HEK293 (cell line): Measurements from ENCODE around the gene ACIN1.

Source experiments
- KLF7 ChIP-seq: fragments of 450-650 bp; formaldehyde crosslinking; IDR thresholded peaks from 2 replicates; pipeline ENCODE4 v1.5.1; 2016; ENCODE audit warnings: missing biosample characterization, missing genetic modification characterization, borderline replicate concordance
- SP7 ChIP-seq: fragments of 450-650 bp; formaldehyde crosslinking; IDR thresholded peaks from 2 replicates; pipeline ENCODE4 v1.5.1; 2016; ENCODE audit warnings: missing biosample characterization, missing genetic modification characterization
- ZBTB20 ChIP-seq: fragments of 450-650 bp; formaldehyde crosslinking; IDR thresholded peaks from 2 replicates; pipeline ENCODE4 v1.5.1; 2016; ENCODE audit warnings: missing biosample characterization, missing genetic modification characterization
- ZIC2 ChIP-seq: fragments of 450-650 bp; formaldehyde crosslinking; IDR thresholded peaks from 2 replicates; pipeline ENCODE4 v1.5.1; 2016; ENCODE audit warnings: missing biosample characterization, missing genetic modification characterization
- ZNF138 ChIP-seq: fragments of 450-650 bp; formaldehyde crosslinking; IDR thresholded peaks from 2 replicates; pipeline ENCODE4 v1.5.1; 2016; ENCODE audit warnings: missing biosample characterization, missing genetic modification characterization, borderline replicate concordance
- ZNF2 ChIP-seq: fragments of 450-650 bp; formaldehyde crosslinking; IDR thresholded peaks from 2 replicates; pipeline ENCODE4 v1.5.1; 2016; ENCODE audit warnings: missing biosample characterization, missing genetic modification characterization
- ZNF223 ChIP-seq: fragments of 450-650 bp; formaldehyde crosslinking; IDR thresholded peaks from 2 replicates; pipeline ENCODE4 v1.5.1; 2016; ENCODE audit warnings: missing biosample characterization, missing genetic modification characterization
- ZNF529 ChIP-seq: fragments of 450-650 bp; formaldehyde crosslinking; IDR thresholded peaks from 2 replicates; pipeline ENCODE4 v1.5.1; 2017; ENCODE audit warnings: missing genetic modification characterization, missing biosample characterization; ENCODE audit not compliant: insufficient replicate concordance
- ZNF530 ChIP-seq: fragments of 450-650 bp; formaldehyde crosslinking; IDR thresholded peaks from 2 replicates; pipeline ENCODE4 v1.5.1; 2016; ENCODE audit warnings: low read depth, missing biosample characterization, missing genetic modification characterization
- ZNF623 ChIP-seq: fragments of 450-650 bp; formaldehyde crosslinking; IDR thresholded peaks from 2 replicates; pipeline ENCODE4 v1.5.1; 2016; ENCODE audit warnings: missing biosample characterization, missing genetic modification characterization
- ZNF639 ChIP-seq: fragments of 450-650 bp; formaldehyde crosslinking; IDR thresholded peaks from 2 replicates; pipeline ENCODE4 v1.5.1; 2016; ENCODE audit warnings: missing biosample characterization, missing genetic modification characterization
- ZNF664 ChIP-seq: fragments of 450-650 bp; formaldehyde crosslinking; IDR thresholded peaks from 2 replicates; pipeline ENCODE4 v1.5.1; 2016; ENCODE audit warnings: missing biosample characterization, missing genetic modification characterization
- ZSCAN30 ChIP-seq: fragments of 450-650 bp; IDR thresholded peaks from 2 replicates; pipeline ENCODE4 v1.5.1; 2018; ENCODE audit warnings: missing biosample characterization, mild to moderate bottlenecking, missing genetic modification characterization, moderate library complexity
- TF ChIP-seq, protein P1 (sequence below): fragments of 450-650 bp; formaldehyde crosslinking; IDR thresholded peaks from 2 replicates; pipeline ENCODE4 v1.5.1; 2016; ENCODE audit warnings: missing biosample characterization, missing genetic modification characterization
- TF ChIP-seq, protein P2 (sequence below): fragments of 450-650 bp; formaldehyde crosslinking; IDR thresholded peaks from 2 replicates; pipeline ENCODE4 v1.5.1; 2016; ENCODE audit warnings: missing biosample characterization, missing genetic modification characterization
- TF ChIP-seq, protein P3 (sequence below): fragments of 450-650 bp; formaldehyde crosslinking; IDR thresholded peaks from 2 replicates; pipeline ENCODE4 v1.5.1; 2017; ENCODE audit warnings: missing biosample characterization, mild to moderate bottlenecking, missing genetic modification characterization, moderate library complexity
- TF ChIP-seq, protein P4 (sequence below): fragments of 450-650 bp; formaldehyde crosslinking; IDR thresholded peaks from 2 replicates; pipeline ENCODE4 v1.5.1; 2016; ENCODE audit warnings: missing biosample characterization, missing genetic modification characterization
- TF ChIP-seq, protein P5 (sequence below): fragments of 450-650 bp; formaldehyde crosslinking; IDR thresholded peaks from 2 replicates; pipeline ENCODE4 v1.5.1; 2016; ENCODE audit warnings: missing biosample characterization, missing genetic modification characterization, low read depth
- TF ChIP-seq, protein P6 (sequence below): fragments of 450-650 bp; formaldehyde crosslinking; IDR thresholded peaks from 2 replicates; pipeline ENCODE4 v1.5.1; 2016; ENCODE audit warnings: missing biosample characterization, missing genetic modification characterization, borderline replicate concordance
- TF ChIP-seq, protein P7 (sequence below): fragments of 450-650 bp; IDR thresholded peaks from 2 replicates; pipeline ENCODE4 v1.5.1; 2018; ENCODE audit warnings: missing biosample characterization, missing genetic modification characterization

The ACIN1 gene

DNA sequence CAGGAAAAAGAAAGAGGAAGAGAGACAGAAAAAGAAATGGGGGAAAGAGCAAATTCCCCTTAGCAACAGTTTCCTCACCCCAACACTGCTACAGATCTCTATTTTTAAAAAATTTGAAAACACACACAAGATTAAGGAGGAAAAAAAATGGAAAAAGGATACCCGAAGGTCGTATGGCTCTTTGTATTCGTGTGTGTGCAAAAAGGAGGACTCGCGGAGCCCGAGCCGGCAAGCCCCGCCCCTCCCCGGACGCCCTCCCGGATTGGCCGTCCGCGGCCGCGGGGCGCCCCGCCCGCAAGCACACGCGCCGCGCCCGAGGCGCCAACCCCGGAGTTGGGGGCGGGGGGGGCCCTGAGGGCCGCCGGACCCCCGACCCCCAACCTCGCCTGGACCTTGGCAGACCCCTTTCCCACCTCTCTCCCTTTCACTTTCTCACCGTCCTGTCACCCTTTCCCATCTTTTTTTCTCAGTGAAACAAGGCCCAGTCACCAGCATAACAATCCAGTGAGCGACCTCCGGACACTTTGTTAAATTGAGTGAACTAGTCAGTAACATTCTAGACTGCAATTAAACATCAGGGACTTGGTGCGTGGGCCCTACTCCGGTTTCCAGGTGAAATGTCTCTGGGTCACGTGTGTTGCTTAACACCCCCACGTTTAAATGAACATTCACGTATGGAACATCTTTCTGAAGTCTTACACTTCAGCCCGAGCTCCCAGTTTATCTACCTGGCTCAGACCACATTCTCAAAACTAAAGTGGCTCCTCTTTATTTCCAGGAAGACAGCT is 84.8 kb downstream of the ACIN1 start, which contains the start of gene C14orf93 (continued):
- TF ChIP-seq ZNF530 (tag by site-specific recombination), result no peak
- peak; percentile 34; the same call in 1 of the 2 replicates for TF ChIP-seq ZNF664 (tag by site-specific recombination)
- TF ChIP-seq, protein P1, sequence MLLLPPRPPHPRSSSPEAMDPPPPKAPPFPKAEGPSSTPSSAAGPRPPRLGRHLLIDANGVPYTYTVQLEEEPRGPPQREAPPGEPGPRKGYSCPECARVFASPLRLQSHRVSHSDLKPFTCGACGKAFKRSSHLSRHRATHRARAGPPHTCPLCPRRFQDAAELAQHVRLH, result 0 out of 2 replicates have a peak, but pooled peaks have one; percentile 35
- TF ChIP-seq, protein P2, sequence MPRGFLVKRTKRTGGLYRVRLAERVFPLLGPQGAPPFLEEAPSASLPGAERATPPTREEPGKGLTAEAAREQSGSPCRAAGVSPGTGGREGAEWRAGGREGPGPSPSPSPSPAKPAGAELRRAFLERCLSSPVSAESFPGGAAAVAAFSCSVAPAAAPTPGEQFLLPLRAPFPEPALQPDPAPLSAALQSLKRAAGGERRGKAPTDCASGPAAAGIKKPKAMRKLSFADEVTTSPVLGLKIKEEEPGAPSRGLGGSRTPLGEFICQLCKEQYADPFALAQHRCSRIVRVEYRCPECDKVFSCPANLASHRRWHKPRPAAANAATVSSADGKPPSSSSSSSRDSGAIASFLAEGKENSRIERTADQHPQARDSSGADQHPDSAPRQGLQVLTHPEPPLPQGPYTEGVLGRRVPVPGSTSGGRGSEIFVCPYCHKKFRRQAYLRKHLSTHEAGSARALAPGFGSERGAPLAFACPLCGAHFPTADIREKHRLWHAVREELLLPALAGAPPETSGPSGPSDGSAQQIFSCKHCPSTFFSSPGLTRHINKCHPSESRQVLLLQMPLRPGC (tag by site-specific recombination), result no peak
- peak; percentile 43; the same call in 1 of the 2 replicates for TF ChIP-seq KLF7 (tag by site-specific recombination)
- no peak for TF ChIP-seq ZNF138 (tag by site-specific recombination)
- TF ChIP-seq, protein P3, sequence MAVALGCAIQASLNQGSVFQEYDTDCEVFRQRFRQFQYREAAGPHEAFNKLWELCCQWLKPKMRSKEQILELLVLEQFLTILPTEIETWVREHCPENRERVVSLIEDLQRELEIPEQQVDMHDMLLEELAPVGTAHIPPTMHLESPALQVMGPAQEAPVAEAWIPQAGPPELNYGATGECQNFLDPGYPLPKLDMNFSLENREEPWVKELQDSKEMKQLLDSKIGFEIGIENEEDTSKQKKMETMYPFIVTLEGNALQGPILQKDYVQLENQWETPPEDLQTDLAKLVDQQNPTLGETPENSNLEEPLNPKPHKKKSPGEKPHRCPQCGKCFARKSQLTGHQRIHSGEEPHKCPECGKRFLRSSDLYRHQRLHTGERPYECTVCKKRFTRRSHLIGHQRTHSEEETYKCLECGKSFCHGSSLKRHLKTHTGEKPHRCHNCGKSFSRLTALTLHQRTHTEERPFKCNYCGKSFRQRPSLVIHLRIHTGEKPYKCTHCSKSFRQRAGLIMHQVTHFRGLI (tag by site-specific recombination), result no peak
- TF ChIP-seq, protein P4, sequence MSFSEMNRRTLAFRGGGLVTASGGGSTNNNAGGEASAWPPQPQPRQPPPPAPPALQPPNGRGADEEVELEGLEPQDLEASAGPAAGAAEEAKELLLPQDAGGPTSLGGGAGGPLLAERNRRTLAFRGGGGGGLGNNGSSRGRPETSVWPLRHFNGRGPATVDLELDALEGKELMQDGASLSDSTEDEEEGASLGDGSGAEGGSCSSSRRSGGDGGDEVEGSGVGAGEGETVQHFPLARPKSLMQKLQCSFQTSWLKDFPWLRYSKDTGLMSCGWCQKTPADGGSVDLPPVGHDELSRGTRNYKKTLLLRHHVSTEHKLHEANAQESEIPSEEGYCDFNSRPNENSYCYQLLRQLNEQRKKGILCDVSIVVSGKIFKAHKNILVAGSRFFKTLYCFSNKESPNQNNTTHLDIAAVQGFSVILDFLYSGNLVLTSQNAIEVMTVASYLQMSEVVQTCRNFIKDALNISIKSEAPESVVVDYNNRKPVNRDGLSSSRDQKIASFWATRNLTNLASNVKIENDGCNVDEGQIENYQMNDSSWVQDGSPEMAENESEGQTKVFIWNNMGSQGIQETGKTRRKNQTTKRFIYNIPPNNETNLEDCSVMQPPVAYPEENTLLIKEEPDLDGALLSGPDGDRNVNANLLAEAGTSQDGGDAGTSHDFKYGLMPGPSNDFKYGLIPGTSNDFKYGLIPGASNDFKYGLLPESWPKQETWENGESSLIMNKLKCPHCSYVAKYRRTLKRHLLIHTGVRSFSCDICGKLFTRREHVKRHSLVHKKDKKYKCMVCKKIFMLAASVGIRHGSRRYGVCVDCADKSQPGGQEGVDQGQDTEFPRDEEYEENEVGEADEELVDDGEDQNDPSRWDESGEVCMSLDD, result peak; percentile 95
- TF ChIP-seq ZSCAN30 (tag by site-specific recombination), result no peak
- TF ChIP-seq, protein P5, sequence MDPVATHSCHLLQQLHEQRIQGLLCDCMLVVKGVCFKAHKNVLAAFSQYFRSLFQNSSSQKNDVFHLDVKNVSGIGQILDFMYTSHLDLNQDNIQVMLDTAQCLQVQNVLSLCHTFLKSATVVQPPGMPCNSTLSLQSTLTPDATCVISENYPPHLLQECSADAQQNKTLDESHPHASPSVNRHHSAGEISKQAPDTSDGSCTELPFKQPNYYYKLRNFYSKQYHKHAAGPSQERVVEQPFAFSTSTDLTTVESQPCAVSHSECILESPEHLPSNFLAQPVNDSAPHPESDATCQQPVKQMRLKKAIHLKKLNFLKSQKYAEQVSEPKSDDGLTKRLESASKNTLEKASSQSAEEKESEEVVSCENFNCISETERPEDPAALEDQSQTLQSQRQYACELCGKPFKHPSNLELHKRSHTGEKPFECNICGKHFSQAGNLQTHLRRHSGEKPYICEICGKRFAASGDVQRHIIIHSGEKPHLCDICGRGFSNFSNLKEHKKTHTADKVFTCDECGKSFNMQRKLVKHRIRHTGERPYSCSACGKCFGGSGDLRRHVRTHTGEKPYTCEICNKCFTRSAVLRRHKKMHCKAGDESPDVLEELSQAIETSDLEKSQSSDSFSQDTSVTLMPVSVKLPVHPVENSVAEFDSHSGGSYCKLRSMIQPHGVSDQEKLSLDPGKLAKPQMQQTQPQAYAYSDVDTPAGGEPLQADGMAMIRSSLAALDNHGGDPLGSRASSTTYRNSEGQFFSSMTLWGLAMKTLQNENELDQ (tag by site-specific recombination), result no peak
- TF ChIP-seq ZNF2, result no peak
- TF ChIP-seq, protein P6, sequence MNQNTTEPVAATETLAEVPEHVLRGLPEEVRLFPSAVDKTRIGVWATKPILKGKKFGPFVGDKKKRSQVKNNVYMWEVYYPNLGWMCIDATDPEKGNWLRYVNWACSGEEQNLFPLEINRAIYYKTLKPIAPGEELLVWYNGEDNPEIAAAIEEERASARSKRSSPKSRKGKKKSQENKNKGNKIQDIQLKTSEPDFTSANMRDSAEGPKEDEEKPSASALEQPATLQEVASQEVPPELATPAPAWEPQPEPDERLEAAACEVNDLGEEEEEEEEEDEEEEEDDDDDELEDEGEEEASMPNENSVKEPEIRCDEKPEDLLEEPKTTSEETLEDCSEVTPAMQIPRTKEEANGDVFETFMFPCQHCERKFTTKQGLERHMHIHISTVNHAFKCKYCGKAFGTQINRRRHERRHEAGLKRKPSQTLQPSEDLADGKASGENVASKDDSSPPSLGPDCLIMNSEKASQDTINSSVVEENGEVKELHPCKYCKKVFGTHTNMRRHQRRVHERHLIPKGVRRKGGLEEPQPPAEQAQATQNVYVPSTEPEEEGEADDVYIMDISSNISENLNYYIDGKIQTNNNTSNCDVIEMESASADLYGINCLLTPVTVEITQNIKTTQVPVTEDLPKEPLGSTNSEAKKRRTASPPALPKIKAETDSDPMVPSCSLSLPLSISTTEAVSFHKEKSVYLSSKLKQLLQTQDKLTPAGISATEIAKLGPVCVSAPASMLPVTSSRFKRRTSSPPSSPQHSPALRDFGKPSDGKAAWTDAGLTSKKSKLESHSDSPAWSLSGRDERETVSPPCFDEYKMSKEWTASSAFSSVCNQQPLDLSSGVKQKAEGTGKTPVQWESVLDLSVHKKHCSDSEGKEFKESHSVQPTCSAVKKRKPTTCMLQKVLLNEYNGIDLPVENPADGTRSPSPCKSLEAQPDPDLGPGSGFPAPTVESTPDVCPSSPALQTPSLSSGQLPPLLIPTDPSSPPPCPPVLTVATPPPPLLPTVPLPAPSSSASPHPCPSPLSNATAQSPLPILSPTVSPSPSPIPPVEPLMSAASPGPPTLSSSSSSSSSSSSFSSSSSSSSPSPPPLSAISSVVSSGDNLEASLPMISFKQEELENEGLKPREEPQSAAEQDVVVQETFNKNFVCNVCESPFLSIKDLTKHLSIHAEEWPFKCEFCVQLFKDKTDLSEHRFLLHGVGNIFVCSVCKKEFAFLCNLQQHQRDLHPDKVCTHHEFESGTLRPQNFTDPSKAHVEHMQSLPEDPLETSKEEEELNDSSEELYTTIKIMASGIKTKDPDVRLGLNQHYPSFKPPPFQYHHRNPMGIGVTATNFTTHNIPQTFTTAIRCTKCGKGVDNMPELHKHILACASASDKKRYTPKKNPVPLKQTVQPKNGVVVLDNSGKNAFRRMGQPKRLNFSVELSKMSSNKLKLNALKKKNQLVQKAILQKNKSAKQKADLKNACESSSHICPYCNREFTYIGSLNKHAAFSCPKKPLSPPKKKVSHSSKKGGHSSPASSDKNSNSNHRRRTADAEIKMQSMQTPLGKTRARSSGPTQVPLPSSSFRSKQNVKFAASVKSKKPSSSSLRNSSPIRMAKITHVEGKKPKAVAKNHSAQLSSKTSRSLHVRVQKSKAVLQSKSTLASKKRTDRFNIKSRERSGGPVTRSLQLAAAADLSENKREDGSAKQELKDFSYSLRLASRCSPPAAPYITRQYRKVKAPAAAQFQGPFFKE (tag by site-specific recombination), result no peak
- TF ChIP-seq ZNF223, result no peak
- peak; percentile 94 for TF ChIP-seq ZBTB20 (tag by site-specific recombination)
- TF ChIP-seq ZNF639 (tag by site-specific recombination), result no peak
- TF ChIP-seq ZIC2 (tag by site-specific recombination), result no peak
- no peak for TF ChIP-seq ZNF529
- TF ChIP-seq SP7, result peak; percentile 62
- TF ChIP-seq, protein P7, sequence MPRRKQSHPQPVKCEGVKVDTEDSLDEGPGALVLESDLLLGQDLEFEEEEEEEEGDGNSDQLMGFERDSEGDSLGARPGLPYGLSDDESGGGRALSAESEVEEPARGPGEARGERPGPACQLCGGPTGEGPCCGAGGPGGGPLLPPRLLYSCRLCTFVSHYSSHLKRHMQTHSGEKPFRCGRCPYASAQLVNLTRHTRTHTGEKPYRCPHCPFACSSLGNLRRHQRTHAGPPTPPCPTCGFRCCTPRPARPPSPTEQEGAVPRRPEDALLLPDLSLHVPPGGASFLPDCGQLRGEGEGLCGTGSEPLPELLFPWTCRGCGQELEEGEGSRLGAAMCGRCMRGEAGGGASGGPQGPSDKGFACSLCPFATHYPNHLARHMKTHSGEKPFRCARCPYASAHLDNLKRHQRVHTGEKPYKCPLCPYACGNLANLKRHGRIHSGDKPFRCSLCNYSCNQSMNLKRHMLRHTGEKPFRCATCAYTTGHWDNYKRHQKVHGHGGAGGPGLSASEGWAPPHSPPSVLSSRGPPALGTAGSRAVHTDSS, result no peak
- no peak for TF ChIP-seq ZNF623
